HepG2 (cell line): ENCODE measurements around the gene DCST2.

Source experiments
- ARID5B ChIP-seq: IDR thresholded peaks from 2 replicates; pipeline ENCODE4 v1.4.0; 2020; ENCODE audit warnings: mild to moderate bottlenecking, missing genetic modification reagents
- MYC ChIP-seq: sonication (generic); formaldehyde crosslinking; IDR thresholded peaks from 2 replicates; pipeline ENCODE4 v1.9.0; 2021; ENCODE audit warnings: missing genetic modification reagents, borderline replicate concordance
- POLR2AphosphoS5 ChIP-seq: IDR thresholded peaks from 2 replicates; pipeline ENCODE4 v1.6.1; 2012; ENCODE audit warnings: low read depth, low read length
- ZBTB7A ChIP-seq: sonication (generic); formaldehyde crosslinking; IDR thresholded peaks from 2 replicates; pipeline ENCODE4 v1.8.0; 2022; ENCODE audit warnings: mild to moderate bottlenecking, missing genetic modification reagents
- ZFX ChIP-seq: sonication (generic); formaldehyde crosslinking; IDR thresholded peaks from 2 replicates; pipeline ENCODE4 v1.4.0; 2020; ENCODE audit warnings: mild to moderate bottlenecking, low read depth, missing genetic modification reagents, moderate library complexity
- ZIK1 ChIP-seq: sonication (generic); formaldehyde crosslinking; IDR thresholded peaks from 2 replicates; pipeline ENCODE4 v1.5.0; 2020; ENCODE audit warnings: mild to moderate bottlenecking, low read depth, missing genetic modification reagents, borderline replicate concordance
- ZNF570 ChIP-seq: sonication (generic); formaldehyde crosslinking; IDR thresholded peaks from 2 replicates; pipeline ENCODE4 v1.4.0; 2020; ENCODE audit warnings: mild to moderate bottlenecking, missing genetic modification reagents, borderline replicate concordance
- TF ChIP-seq, protein P1 (sequence below): sonication (generic); formaldehyde crosslinking; IDR thresholded peaks from 2 replicates; pipeline ENCODE4 v1.5.1; 2020; ENCODE audit warnings: mild to moderate bottlenecking, missing genetic modification reagents, moderate library complexity
- TF ChIP-seq, protein P2 (sequence below): conservative IDR thresholded peaks from 2 replicates; pipeline ENCODE4 v1.6.1; 2018; ENCODE audit warnings: missing genetic modification reagents

DNA sequence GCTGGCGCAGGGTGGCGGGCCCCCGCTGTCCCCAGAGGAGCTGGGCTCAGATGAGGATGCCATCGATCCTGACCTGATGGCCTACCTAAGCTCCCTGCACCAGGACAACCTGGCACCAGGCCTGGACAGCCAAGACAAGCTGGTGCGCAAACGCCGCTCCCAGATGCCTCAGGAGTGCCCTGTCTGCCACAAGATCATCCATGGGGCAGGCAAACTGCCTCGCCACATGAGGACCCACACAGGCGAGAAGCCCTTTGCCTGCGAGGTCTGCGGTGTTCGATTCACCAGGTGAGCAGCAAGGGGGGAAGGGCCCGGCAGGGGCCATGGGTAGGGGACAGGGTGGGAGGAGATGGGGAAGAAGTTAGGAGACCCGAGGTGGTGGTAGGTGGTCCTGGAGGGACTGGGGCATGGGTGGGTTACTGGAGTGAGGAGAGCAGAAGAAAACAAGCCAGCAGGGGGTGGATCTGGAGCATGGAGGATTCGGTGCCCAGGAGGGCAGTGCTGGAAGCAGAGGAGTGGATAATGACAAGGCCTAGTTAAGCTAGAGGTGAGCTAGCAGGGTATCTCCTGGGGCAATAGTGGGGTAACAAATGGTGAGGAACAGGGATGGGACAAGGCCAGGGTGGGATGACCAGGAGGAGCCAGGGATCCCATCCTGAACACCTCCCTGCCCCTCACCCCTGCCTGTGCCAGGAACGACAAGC is 17.9 kb downstream of the DCST2 start:
- no peak for TF ChIP-seq MYC (CRISPR knock-in tag)
- no peak; the same call in 1 of the 2 replicates for TF ChIP-seq POLR2AphosphoS5
- no peak for TF ChIP-seq ZBTB7A (CRISPR knock-in tag)
- TF ChIP-seq ZFX (CRISPR knock-in tag) = no peak
- TF ChIP-seq, protein P1, sequence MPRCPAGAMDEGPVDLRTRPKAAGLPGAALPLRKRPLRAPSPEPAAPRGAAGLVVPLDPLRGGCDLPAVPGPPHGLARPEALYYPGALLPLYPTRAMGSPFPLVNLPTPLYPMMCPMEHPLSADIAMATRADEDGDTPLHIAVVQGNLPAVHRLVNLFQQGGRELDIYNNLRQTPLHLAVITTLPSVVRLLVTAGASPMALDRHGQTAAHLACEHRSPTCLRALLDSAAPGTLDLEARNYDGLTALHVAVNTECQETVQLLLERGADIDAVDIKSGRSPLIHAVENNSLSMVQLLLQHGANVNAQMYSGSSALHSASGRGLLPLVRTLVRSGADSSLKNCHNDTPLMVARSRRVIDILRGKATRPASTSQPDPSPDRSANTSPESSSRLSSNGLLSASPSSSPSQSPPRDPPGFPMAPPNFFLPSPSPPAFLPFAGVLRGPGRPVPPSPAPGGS (CRISPR knock-in tag) = no peak
- no peak for TF ChIP-seq ZNF570 (CRISPR knock-in tag)
- no peak for TF ChIP-seq ZIK1 (CRISPR knock-in tag)
- no peak for TF ChIP-seq ARID5B (CRISPR knock-in tag)
- TF ChIP-seq, protein P2, sequence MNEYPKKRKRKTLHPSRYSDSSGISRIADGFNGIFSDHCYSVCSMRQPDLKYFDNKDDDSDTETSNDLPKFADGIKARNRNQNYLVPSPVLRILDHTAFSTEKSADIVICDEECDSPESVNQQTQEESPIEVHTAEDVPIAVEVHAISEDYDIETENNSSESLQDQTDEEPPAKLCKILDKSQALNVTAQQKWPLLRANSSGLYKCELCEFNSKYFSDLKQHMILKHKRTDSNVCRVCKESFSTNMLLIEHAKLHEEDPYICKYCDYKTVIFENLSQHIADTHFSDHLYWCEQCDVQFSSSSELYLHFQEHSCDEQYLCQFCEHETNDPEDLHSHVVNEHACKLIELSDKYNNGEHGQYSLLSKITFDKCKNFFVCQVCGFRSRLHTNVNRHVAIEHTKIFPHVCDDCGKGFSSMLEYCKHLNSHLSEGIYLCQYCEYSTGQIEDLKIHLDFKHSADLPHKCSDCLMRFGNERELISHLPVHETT (CRISPR knock-in tag) = no peak
